H1 (cell line): ENCODE measurements around the gene IP6K3. TPM values are rescaled to one million over a fixed set of nuclear protein-coding genes. Genes with fewer than 3 reads are reported as not detected.

Experiments used
- CHD7 ChIP-seq: fragments of 300-600 bp; sonication (generic); IDR thresholded peaks from 2 replicates; pipeline ENCODE4 v1.7.1; 2012; ENCODE audit warnings: low read length, moderate library complexity, mild to moderate bottlenecking, inconsistent platforms; ENCODE audit not compliant: insufficient replicate concordance
- SRF ChIP-seq: IDR thresholded peaks from 2 replicates; pipeline ENCODE4 v1.6.1; 2011; ENCODE audit warnings: mild to moderate bottlenecking, low read depth, low read length, moderate library complexity
- polyA plus RNA-seq, 7 experiments: library from polyadenylated mRNA; depleted of rRNA in 3 of 7; stranded (reverse) in 5 of 7; unstranded in 2 of 7; fragments of >200 nt in 5 of 7; fragments of 200-250 nt in 2 of 7; gene quantifications; 1 replicate in 5 of 7; 2 replicates in 1 of 7; 4 replicates in 1 of 7; pipeline versions ENCODE4 v1.2.1 to v1.2.3, GENCODE V29; 2011 to 2013; ENCODE audit warnings: missing spikeins in 2 of 7, mixed read lengths in 2 of 7
- total RNA-seq: library from RNA; stranded (reverse); fragmentation: NEBNext Ultra II Directional; extraction: Animal tissue kit (Norgen Biotek cat#: 25700); gene quantifications from 2 replicates; pipeline ENCODE4 v1.2.1, GENCODE V29; 2021

The IP6K3 gene
- total and polyA plus RNA-seq, 2 of the 8 experiments (the other 6 are each of a cell fraction or from before 2014, with no cell fraction given), result 0.22 to 0.73 TPM

- TF ChIP-seq CHD7 (no peak), SRF (no peak)
Measured at GRCh38 chr6:33726696-33727095, 20.0 kb downstream of the IP6K3 start (continued).
